VCaP (cell line): ENCODE results near the gene UTS2.
A peak's percentile ranks its signal among the peaks of the same experiment; 100 is the strongest.

Experiments used
- H3K27ac ChIP-seq: fragments of 450-650 bp; 2 replicates; pipeline ENCODE4 v1.5.1; 2017
- TF ChIP-seq, protein P1 (sequence below): fragments of 450-650 bp; conservative IDR thresholded peaks from 2 replicates; pipeline ENCODE4 v1.5.1; 2017; ENCODE audit warnings: mild to moderate bottlenecking, moderate library complexity

UTS2 gene

DNA sequence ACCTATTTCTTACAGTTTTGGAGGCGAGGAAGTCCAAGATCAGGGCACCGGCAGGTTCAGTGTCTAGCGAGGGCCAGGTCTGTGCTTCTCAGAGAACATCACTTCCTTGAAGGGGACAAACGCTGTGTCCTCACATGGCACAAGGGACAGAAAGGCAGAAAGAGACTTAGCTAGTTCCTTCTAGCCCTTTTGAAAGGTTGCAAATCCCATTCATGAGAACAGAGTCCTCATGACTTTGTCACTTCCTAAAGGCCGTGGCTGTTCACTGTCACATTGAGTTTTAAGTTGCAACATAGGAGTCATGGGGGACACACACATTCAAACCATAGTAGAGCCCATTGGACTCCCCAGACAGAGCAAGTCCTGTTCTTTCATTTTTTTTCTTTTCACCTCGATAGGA lies 41.4 kb downstream of the UTS2 start:
- H3K27ac ChIP-seq, result no peak overlapping the region
- TF ChIP-seq, protein P1, sequence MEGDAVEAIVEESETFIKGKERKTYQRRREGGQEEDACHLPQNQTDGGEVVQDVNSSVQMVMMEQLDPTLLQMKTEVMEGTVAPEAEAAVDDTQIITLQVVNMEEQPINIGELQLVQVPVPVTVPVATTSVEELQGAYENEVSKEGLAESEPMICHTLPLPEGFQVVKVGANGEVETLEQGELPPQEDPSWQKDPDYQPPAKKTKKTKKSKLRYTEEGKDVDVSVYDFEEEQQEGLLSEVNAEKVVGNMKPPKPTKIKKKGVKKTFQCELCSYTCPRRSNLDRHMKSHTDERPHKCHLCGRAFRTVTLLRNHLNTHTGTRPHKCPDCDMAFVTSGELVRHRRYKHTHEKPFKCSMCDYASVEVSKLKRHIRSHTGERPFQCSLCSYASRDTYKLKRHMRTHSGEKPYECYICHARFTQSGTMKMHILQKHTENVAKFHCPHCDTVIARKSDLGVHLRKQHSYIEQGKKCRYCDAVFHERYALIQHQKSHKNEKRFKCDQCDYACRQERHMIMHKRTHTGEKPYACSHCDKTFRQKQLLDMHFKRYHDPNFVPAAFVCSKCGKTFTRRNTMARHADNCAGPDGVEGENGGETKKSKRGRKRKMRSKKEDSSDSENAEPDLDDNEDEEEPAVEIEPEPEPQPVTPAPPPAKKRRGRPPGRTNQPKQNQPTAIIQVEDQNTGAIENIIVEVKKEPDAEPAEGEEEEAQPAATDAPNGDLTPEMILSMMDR, result no peak

DNA sequence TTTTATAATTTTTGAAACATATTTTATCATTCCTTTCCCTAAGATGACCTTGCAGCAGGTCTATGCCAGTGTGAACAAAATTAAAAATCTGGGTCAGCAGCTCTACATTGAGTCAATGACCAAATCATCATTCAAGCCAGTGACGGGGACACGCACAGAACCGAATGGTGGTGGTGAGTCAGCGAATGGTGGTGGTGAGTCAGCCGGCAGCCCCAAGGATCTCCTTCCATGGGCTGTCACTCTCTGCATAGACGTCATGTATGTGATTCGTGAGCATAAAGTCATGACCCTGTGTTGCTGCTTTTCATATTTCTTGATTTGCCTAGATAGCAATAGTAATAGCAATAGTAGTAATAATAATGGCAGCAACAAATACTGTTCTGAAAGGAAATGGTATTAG lies 42.5 kb downstream of the UTS2 start:
- TF ChIP-seq, protein P1, result no peak
- H3K27ac ChIP-seq, result no peak overlapping the region

DNA sequence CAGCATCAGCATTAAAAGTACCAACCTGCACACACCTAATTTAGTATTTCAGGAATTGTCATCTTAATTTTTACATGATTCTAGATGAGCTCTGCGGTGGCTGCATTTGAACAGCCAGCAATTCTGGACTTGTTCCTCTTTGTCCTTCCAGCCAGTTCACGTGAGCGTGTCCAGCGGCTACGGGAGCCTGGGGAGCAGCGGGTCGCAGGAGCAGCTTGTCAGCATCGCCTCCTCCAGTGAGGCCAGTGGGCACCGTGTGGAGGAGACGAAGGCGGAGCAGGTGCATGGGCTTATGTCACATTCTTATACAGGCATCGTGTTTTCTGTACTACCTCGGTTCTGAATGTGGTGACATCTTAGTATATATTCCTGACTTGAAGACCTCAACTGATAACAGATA lies 43.1 kb downstream of the UTS2 start:
- TF ChIP-seq, protein P1, result no peak
- no peak overlapping the region for H3K27ac ChIP-seq

DNA sequence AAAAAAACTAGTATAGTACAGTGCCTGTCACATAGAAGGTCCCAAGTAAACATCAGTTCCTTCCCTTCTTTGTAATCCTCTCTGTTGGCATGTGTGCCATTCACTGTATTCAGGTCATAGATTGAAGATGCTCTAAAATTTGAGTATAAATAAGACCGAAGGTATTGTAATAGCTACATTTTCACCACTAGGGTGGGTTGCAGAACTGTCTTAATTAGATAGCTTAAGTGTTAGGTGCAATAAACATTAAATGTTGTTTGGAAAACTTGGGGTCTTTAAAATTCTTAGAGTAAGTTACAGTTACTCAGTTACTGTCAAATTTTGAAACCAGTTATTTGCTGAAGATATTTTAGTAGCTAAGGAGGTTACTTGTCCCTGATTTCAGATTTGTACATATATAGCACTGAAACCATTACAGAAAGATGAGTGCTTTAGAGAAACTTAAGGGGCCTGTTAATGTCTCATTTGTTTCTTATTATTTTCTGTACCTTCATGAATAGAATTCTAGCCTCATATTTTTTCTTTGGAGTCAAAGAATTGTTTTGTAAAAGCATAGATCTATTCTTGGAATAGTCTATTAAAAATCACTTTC lies 44.5 kb downstream of the UTS2 start:
- TF ChIP-seq, protein P1, result peak; percentile 78
- no peak overlapping the region for H3K27ac ChIP-seq

DNA sequence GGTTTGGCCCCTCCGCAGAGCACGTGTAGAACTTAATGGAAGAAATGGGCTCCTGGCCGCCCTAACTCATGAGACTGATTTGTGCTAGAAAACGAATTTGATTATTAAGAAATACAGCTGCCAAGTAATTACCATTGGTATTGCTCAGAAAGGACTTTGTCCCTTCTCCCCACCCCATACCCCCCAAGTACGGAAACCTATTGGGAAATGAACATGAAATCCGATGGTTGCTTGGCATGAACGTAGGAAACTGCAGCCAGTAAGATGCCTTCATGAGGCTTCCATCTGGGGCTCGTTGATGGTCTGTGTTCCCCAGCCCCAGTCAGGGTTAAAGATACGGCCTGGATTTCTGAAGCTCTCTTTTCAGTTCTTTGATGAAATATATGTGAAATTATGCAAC lies 47.4 kb downstream of the UTS2 start:
- no peak overlapping the region; the same call in 1 of the 2 replicates for H3K27ac ChIP-seq
- TF ChIP-seq, protein P1, result no peak
